ENCODE measurements around the gene MESD.
A peak's percentile ranks its signal among the peaks of the same experiment; 100 is the strongest.

The MESD gene

GRCh38 chr15:80957556-80957955 lies 32.1 kb downstream of the MESD start:
- DNase-seq: no peak

GRCh38 chr15:80955571-80956452 lies 33.8 kb downstream of the MESD start:
- DNase-seq: peak in 1 of 4 experiments; percentile 1

GRCh38 chr15:80953953-80954778 lies 35.5 kb downstream of the MESD start:
- no peak for DNase-seq

GRCh38 chr15:80953001-80953952 lies 36.3 kb downstream of the MESD start:
- DNase-seq: no peak

GRCh38 chr15:80951941-80952340 lies 37.7 kb downstream of the MESD start:
- DNase-seq: no peak

GRCh38 chr15:80950291-80951078 lies 39.1 kb downstream of the MESD start:
- DNase-seq: no peak

GRCh38 chr15:80949756-80950155 lies 39.9 kb downstream of the MESD start:
- DNase-seq: no peak

GRCh38 chr15:80948651-80949292 lies 40.8 kb downstream of the MESD start:
- no peak for DNase-seq

GRCh38 chr15:80946576-80946975 lies 43.0 kb downstream of the MESD start:
- no peak for DNase-seq

- DNase-seq: no peak
Measured at GRCh38 chr15:80945605-80946004, 44.0 kb downstream of the MESD start.

GRCh38 chr15:80944818-80945217 lies 44.8 kb downstream of the MESD start:
- DNase-seq: no peak

- DNase-seq: no peak
Measured at GRCh38 chr15:80942746-80943565, 46.7 kb downstream of the MESD start.

- DNase-seq: no peak
Measured at GRCh38 chr15:80942266-80942665, 47.4 kb downstream of the MESD start.

GRCh38 chr15:80940851-80941250 lies 48.8 kb downstream of the MESD start:
- DNase-seq: no peak

GRCh38 chr15:80940331-80940730 lies 49.3 kb downstream of the MESD start:
- no peak for DNase-seq

- no peak for DNase-seq
Measured at GRCh38 chr15:80939216-80939615, 50.4 kb downstream of the MESD start.

GRCh38 chr15:80937718-80938117 lies 51.9 kb downstream of the MESD start:
- DNase-seq: no peak

- no peak for DNase-seq
Measured at GRCh38 chr15:80936288-80937078, 53.1 kb downstream of the MESD start.

GRCh38 chr15:80934761-80935221 lies 54.8 kb downstream of the MESD start:
- DNase-seq: no peak

Measured in activated naive CD4-positive, alpha-beta T cell (primary cell).